Tibial artery (tissue), 4 donors: Measurements from ENCODE around the gene CGB7.
A peak's percentile ranks its signal among the peaks of the same experiment; 100 is the strongest.

ENCODE experiments used
- DNase-seq, 2 donors: peaks; one replicate each; pipeline ENCODE4 v3.0.0-alpha.2; 2019
- H3K27ac ChIP-seq, 2 donors: fragments of 200-600 bp; sonication (generic) in 1 of 2; 1 replicate in 1 of 2; 2 replicates in 1 of 2; pipeline ENCODE4 v1.5.1; 2018 to 2019; ENCODE audit warnings: mild to moderate bottlenecking in 1 of 2
- H3K27me3 ChIP-seq, 2 donors: fragments of 200-600 bp; sonication (generic) in 1 of 2; one replicate each; pipeline versions ENCODE4 v1.5.1 to v1.6.0; 2016 to 2019
- H3K36me3 ChIP-seq, 3 donors: fragments of 200-600 bp; sonication (generic) in 2 of 3; one replicate each; pipeline ENCODE4 v1.5.1; 2016 to 2019; ENCODE audit warnings: mild to moderate bottlenecking in 2 of 3
- H3K4me1 ChIP-seq, 4 donors: fragments of 200-600 bp; sonication (generic) in 2 of 4; 1 replicate in 3 of 4; 2 replicates in 1 of 4; pipeline ENCODE4 v1.5.1; 2016 to 2019
- H3K4me3 ChIP-seq, 2 donors: fragments of 200-600 bp; sonication (generic) in 1 of 2; 1 replicate in 1 of 2; 2 replicates in 1 of 2; pipeline ENCODE4 v1.5.1; 2018 to 2019; ENCODE audit warnings: mild to moderate bottlenecking in 2 of 2
- H3K9me3 ChIP-seq, 3 donors: fragments of 200-600 bp; sonication (generic) in 1 of 3; one replicate each; pipeline ENCODE4 v1.5.1; 2016 to 2019
- CTCF ChIP-seq, 2 experiments: fragments of 200-600 bp in 1 of 2; fragments of 450-650 bp in 1 of 2; IDR thresholded peaks; one replicate each; pipeline ENCODE4 v1.5.1; 2017 to 2019; ENCODE audit warnings: antibody characterized with exemption in 2 of 2, mild to moderate bottlenecking in 1 of 2, moderate library complexity in 1 of 2
- intact Hi-C: fragments of 100-400 bp; cut with DNase I; formaldehyde crosslinking; loops from one replicate; pipeline ENCODE4 v1.15.0; 2023; ENCODE audit warnings: low total_unique reads

The CGB7 gene

GRCh38 chr19:49101160-49101559 is 43.6 kb upstream of the CGB7 start:
- Histone ChIP-seq H3K4me3 (no peak overlapping the region), H3K9me3 (no peaks in the 10 kb centered on the region), H3K4me1 (peaks cover 0 to 7% (median 0%) of the 10 kb centered on the region in 4 donors), H3K27me3 (no peaks in the 10 kb centered on the region), H3K36me3 (peaks cover 74 to 96% (median 90%) of the 10 kb centered on the region in 3 donors), H3K27ac (no peak overlapping the region)
- TF ChIP-seq CTCF (IDR thresholded peaks at IDR 0.05): no peak
- intact Hi-C loops: no loop called here
- DNase-seq: no peak

- Histone ChIP-seq H3K4me3 (no peak overlapping the region), H3K9me3 (no peaks in the 10 kb centered on the region), H3K4me1 (peaks cover 0 to 7% (median 0%) of the 10 kb centered on the region in 4 donors), H3K27me3 (no peaks in the 10 kb centered on the region), H3K36me3 (peaks cover 59 to 95% (median 84%) of the 10 kb centered on the region in 3 donors), H3K27ac (no peak overlapping the region)
- no peak for DNase-seq
- intact Hi-C loops: loop anchor here (5.0 kb wide), 2 partner anchors 49 to 99 kb away; no protein-coding TSS in a partner anchor
- TF ChIP-seq CTCF (IDR thresholded peaks at IDR 0.05): no peak
Observed at GRCh38 chr19:49098795-49099194, 41.2 kb upstream of the CGB7 start.

- TF ChIP-seq CTCF (IDR thresholded peaks at IDR 0.05): peak; percentile 97 to 99
- Histone ChIP-seq H3K36me3 (peaks cover 59 to 95% (median 79%) of the 10 kb centered on the region in 3 donors), H3K4me1 (peaks cover 0 to 7% (median 0%) of the 10 kb centered on the region in 4 donors), H3K4me3 (no peak overlapping the region), H3K27me3 (no peaks in the 10 kb centered on the region), H3K9me3 (no peaks in the 10 kb centered on the region), H3K27ac (no peak overlapping the region)
- intact Hi-C loops: loop anchor here (5.0 kb wide), 2 partner anchors 50 to 100 kb away; no protein-coding TSS in a partner anchor
- peak; percentile 52 to 79 for DNase-seq
Observed at GRCh38 chr19:49097453-49098288, 40.1 kb upstream of the CGB7 start.

- Histone ChIP-seq H3K9me3 (no peaks in the 10 kb centered on the region), H3K27ac (no peak overlapping the region), H3K4me1 (peaks cover 0 to 7% (median 0%) of the 10 kb centered on the region in 4 donors), H3K36me3 (peaks cover 59 to 95% (median 79%) of the 10 kb centered on the region in 3 donors), H3K27me3 (no peaks in the 10 kb centered on the region), H3K4me3 (no peak overlapping the region)
- no peak for TF ChIP-seq CTCF (IDR thresholded peaks at IDR 0.05)
- DNase-seq: no peak
- intact Hi-C loops: loop anchor here (5.0 kb wide), 2 partner anchors 53 to 103 kb away; no protein-coding TSS in a partner anchor
Observed at GRCh38 chr19:49094505-49095482, 37.2 kb upstream of the CGB7 start.

GRCh38 chr19:49092686-49093085 is 35.1 kb upstream of the CGB7 start:
- Histone ChIP-seq H3K9me3 (no peaks in the 10 kb centered on the region), H3K36me3 (peaks cover 47 to 91% (median 65%) of the 10 kb centered on the region in 3 donors), H3K27me3 (no peaks in the 10 kb centered on the region), H3K4me1 (peaks cover 0 to 17% (median 6%) of the 10 kb centered on the region in 4 donors), H3K27ac (no peak overlapping the region), H3K4me3 (no peak overlapping the region)
- DNase-seq: no peak
- intact Hi-C loops: no loop called here
- TF ChIP-seq CTCF (IDR thresholded peaks at IDR 0.05): no peak
